Measurements from ENCODE around the gene NCKAP5. TPM values are rescaled to one million over a fixed set of nuclear protein-coding genes. Genes with fewer than 3 reads are reported as not detected.

The NCKAP5 gene
- total and polyA plus RNA-seq, 2 of the 8 experiments (the other 6 are each of a cell fraction or from before 2014, with no cell fraction given), result 0.27 to 0.86 TPM

- Histone ChIP-seq H3K23me2 (ENCODE audit: low read depth, low read length) (no peaks in the 10 kb centered on the region), H3K4me1 (replicated peaks in 1 of 4; ENCODE audit: control insufficient read depth in 3 of 4, insufficient read depth in 4 of 4, low read length in 3 of 4) (no peaks in the 10 kb centered on the region; a peak in 1 of 7 replicates), H4K91ac (replicated peaks; ENCODE audit: insufficient read length, low read length) (no peak overlapping the region), H3K9me3 (ENCODE audit: insufficient read depth in 2 of 2, low read depth in 1 of 2, low read length in 1 of 2) (no peaks in the 10 kb centered on the region), H2AK5ac (ENCODE audit: low read depth, low read length) (no peak overlapping the region), H4K5ac (ENCODE audit: insufficient read length, low read depth, low read length) (no peak overlapping the region), H3K36me3 (ENCODE audit: control insufficient read depth in 2 of 4, insufficient read depth in 4 of 4, low read length in 3 of 4) (no peaks in the 10 kb centered on the region), H2BK5ac (ENCODE audit: low read depth, low read length) (no peak overlapping the region), H3K27me3 (replicated peaks in 1 of 4; ENCODE audit: control insufficient read depth in 3 of 4, extremely low read depth in 1 of 4, insufficient read depth in 3 of 4, low read length in 3 of 4) (peaks cover 0 to 1% (median 0%) of the 10 kb centered on the region in 4 experiments; a peak in 1 of 7 replicates), H3K56ac (replicated peaks; ENCODE audit: insufficient read length, low read depth, low read length) (no peak overlapping the region), H4K20me1 (replicated peaks in 1 of 2; ENCODE audit: control insufficient read depth in 1 of 2, insufficient read depth in 2 of 2, low read length in 2 of 2) (no peaks in the 10 kb centered on the region), H2BK20ac (ENCODE audit: low read length) (no peak overlapping the region), H3K27ac (ENCODE audit: low read depth, low read length) (no peak overlapping the region), H2BK120ac (replicated peaks; ENCODE audit: low read depth, low read length) (no peak overlapping the region), H3K79me2 (ENCODE audit: control insufficient read depth in 1 of 2, insufficient read depth in 2 of 2, low read length in 2 of 2) (no peaks in the 10 kb centered on the region), H3K4me2 (ENCODE audit: insufficient read depth in 1 of 2, low read depth in 2 of 2, low read length in 2 of 2) (no peak overlapping the region), H3K9ac (replicated peaks in 1 of 4; ENCODE audit: extremely low read depth in 1 of 4, low read depth in 3 of 4, low read length in 3 of 4) (no peak overlapping the region), H2BK12ac (ENCODE audit: low read depth, low read length) (no peak overlapping the region), H2AFZ (ENCODE audit: low read length) (no peak overlapping the region), H3K4ac (replicated peaks; ENCODE audit: insufficient read length, low read depth, low read length) (no peak overlapping the region), H3K18ac (ENCODE audit: extremely low read depth, low read length) (no peak overlapping the region), H3K14ac (ENCODE audit: insufficient read length) (no peak overlapping the region), H3K79me1 (ENCODE audit: low read depth, low read length) (no peaks in the 10 kb centered on the region), H3K23ac (ENCODE audit: insufficient read length) (no peak overlapping the region), H4K8ac (ENCODE audit: extremely low read depth, insufficient read depth, low read length) (no peak overlapping the region), H2BK15ac (ENCODE audit: low read length) (no peak overlapping the region), H3K4me3 (ENCODE audit: extremely low read depth in 1 of 4, insufficient read depth in 2 of 4, low read depth in 3 of 4, low read length in 4 of 4) (no peak overlapping the region)
- DNase-seq (ENCODE audit: low read depth in 1 of 2, low spot score in 2 of 2) (no peak), FAIRE-seq (no peak)
- POLR2A ChIA-PET (ENCODE audit: partially characterized antibody), result no interaction called here
- CTCF ChIA-PET (ENCODE audit: partially characterized antibody), result interaction anchor here (0.8 to 1.3 kb wide), 2 partner anchors 24 to 239 kb away, joined by 3 read pairs; no protein-coding TSS in a partner anchor
- no peak for TF ChIP-seq YY1 (IDR thresholded peaks at IDR 0.05; ENCODE audit: low read depth, low read length)
Observed at GRCh38 chr2:132798341-132798740, 769.9 kb downstream of the NCKAP5 start.
